HG02870 (cell line): ENCODE measurements around the gene SPOCK1.

Source experiments
- ATAC-seq: cut with Tn5 transposase; IDR thresholded peaks from one replicate; pipeline ENCODE4 v1.9.1; 2021; ENCODE audit warnings: mild to moderate bottlenecking, moderate library complexity; ENCODE audit not compliant: unreplicated experiment

Gene SPOCK1

GRCh38 chr5:137367951-137368350, 131.2 kb downstream of the SPOCK1 start:
- ATAC-seq: no peak

- ATAC-seq: no peak
Observed at GRCh38 chr5:137366526-137366925, 132.6 kb downstream of the SPOCK1 start.

GRCh38 chr5:137365126-137365865, 133.8 kb downstream of the SPOCK1 start:
- ATAC-seq: no peak

- no peak for ATAC-seq
Observed at GRCh38 chr5:137361280-137361679, 137.8 kb downstream of the SPOCK1 start.

GRCh38 chr5:137360607-137361006, 138.5 kb downstream of the SPOCK1 start:
- ATAC-seq: no peak

- no peak for ATAC-seq
Observed at GRCh38 chr5:137359941-137360340, 139.2 kb downstream of the SPOCK1 start.

- no peak for ATAC-seq
Observed at GRCh38 chr5:137357436-137357835, 141.7 kb downstream of the SPOCK1 start.

GRCh38 chr5:137356127-137356526, 143.0 kb downstream of the SPOCK1 start:
- ATAC-seq: no peak

GRCh38 chr5:137355708-137356107, 143.4 kb downstream of the SPOCK1 start:
- ATAC-seq: no peak

GRCh38 chr5:137352095-137352494, 147.0 kb downstream of the SPOCK1 start:
- no peak for ATAC-seq

- ATAC-seq: no peak
Observed at GRCh38 chr5:137350791-137351190, 148.3 kb downstream of the SPOCK1 start.

GRCh38 chr5:137348759-137349158, 150.4 kb downstream of the SPOCK1 start:
- no peak for ATAC-seq

GRCh38 chr5:137347865-137348264, 151.3 kb downstream of the SPOCK1 start:
- no peak for ATAC-seq

GRCh38 chr5:137346281-137346680, 152.8 kb downstream of the SPOCK1 start:
- ATAC-seq: no peak

- no peak for ATAC-seq
Observed at GRCh38 chr5:137345396-137345795, 153.7 kb downstream of the SPOCK1 start.

- ATAC-seq: no peak
Observed at GRCh38 chr5:137344723-137345322, 154.3 kb downstream of the SPOCK1 start.

GRCh38 chr5:137344021-137344420, 155.1 kb downstream of the SPOCK1 start:
- no peak for ATAC-seq

GRCh38 chr5:137342764-137343163, 156.4 kb downstream of the SPOCK1 start:
- ATAC-seq: no peak

GRCh38 chr5:137341831-137342230, 157.3 kb downstream of the SPOCK1 start:
- ATAC-seq: no peak

- ATAC-seq: no peak
Observed at GRCh38 chr5:137340881-137341280, 158.2 kb downstream of the SPOCK1 start.

- no peak for ATAC-seq
Observed at GRCh38 chr5:137336565-137337120, 162.5 kb downstream of the SPOCK1 start.

GRCh38 chr5:137336161-137336560, 163.0 kb downstream of the SPOCK1 start:
- ATAC-seq: no peak
